GM18870 (cell line): ENCODE measurements around the gene MAGEA2.
"Not testable (repeated sequence)": the region's sequence is repeated elsewhere in the genome, so short reads cannot be mapped to it uniquely, and the experiment has no call there.

Source experiments
- ATAC-seq: cut with Tn5 transposase; IDR thresholded peaks from one replicate; pipeline ENCODE4 v1.9.1; 2021; ENCODE audit warnings: moderate library complexity; ENCODE audit not compliant: unreplicated experiment

The MAGEA2 gene

DNA sequence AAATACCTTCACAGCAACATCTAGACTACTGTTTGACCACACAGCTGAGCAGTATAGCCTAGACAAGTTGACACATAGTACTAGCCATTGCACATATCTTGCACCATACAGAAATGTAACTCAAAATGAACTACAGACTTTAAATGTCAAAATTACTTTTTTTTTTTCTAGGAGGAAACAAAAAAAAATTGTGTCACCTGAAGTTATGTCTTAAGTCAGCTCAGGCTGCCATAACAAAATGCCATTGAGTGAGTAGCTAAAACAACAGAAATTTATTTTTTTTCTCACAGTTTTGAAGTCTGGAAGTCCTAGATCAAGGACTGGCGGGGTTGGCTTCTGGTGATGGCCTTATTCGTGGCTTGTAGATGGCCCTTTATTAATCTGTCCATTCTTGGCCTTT, 44.5 kb downstream of the MAGEA2 start, which contains the start of gene CSAG2:
Gene CSAG2 (minus strand): TSS at position 101 of the 400 bp plus-strand sequence. CDS start 161 bp downstream, outside the sequence.
- not testable (repeated sequence) for ATAC-seq

GRCh38 chrX:152706500-152706899, 47.1 kb downstream of the MAGEA2 start:
- ATAC-seq = not testable (repeated sequence)

DNA sequence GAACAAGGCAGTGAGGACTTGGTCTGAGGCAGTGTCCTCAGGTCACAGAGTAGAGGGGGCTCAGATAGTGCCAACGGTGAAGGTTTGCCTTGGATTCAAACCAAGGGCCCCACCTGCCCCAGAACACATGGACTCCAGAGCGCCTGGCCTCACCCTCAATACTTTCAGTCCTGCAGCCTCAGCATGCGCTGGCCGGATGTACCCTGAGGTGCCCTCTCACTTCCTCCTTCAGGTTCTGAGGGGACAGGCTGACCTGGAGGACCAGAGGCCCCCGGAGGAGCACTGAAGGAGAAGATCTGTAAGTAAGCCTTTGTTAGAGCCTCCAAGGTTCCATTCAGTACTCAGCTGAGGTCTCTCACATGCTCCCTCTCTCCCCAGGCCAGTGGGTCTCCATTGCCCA, 53.3 kb downstream of the MAGEA2 start:
- not testable (repeated sequence) for ATAC-seq
